T-cell (primary cell): ENCODE data around the gene MPC2. TPM values are rescaled to one million over a fixed set of nuclear protein-coding genes. Genes with fewer than 3 reads are reported as not detected.
A peak's percentile ranks its signal among the peaks of the same experiment; 100 is the strongest.
"Not testable (repeated sequence)": the region's sequence is repeated elsewhere in the genome, so short reads cannot be mapped to it uniquely, and the experiment has no call there.

Experiments used
- ATAC-seq, 4 experiments: fragments of 200-7000 bp in 3 of 4; fragments of 150-1000 bp in 1 of 4; cut with Tn5 transposase; replicated peaks in 1 of 4; 1 replicate in 3 of 4; 2 replicates in 1 of 4; pipeline ENCODE4 v1.10.0; 2021; ENCODE audit warnings: moderate library complexity in 3 of 4, mild to moderate bottlenecking in 2 of 4, moderate number of reproducible peaks in 1 of 4
- CTCF ChIA-PET, 2 donors: fragments of 300-600 bp; sonication (Branson Sonifier 250); formaldehyde crosslinking; loops; one replicate each; lab custom pipeline; 2022; ENCODE audit warnings: antibody characterized with exemption in 2 of 2; lab: Charles Lee
- POLR2A ChIA-PET, 2 donors: fragments of 300-600 bp; sonication (Branson Sonifier 250); formaldehyde crosslinking; loops; one replicate each; lab custom pipeline; 2022; ENCODE audit warnings: antibody characterized with exemption in 2 of 2; lab: Charles Lee
- DNase-seq, 35 experiments: peaks; one replicate each; pipeline versions ENCODE4 v3.0.0 to v3.0.0-alpha.2; 2013 to 2023
- H3K27ac ChIP-seq: one replicate; pipeline ENCODE4 v1.5.1; 2013; ENCODE audit warnings: low read length
- H3K27me3 ChIP-seq, 2 experiments: replicated peaks in 1 of 2; 1 replicate in 1 of 2; 2 replicates in 1 of 2; pipeline versions ENCODE4 v1.6.1 to v1.7.0; 2013; ENCODE audit warnings: low read length in 1 of 2, mixed read lengths in 1 of 2; ENCODE audit not compliant: control insufficient read depth in 2 of 2, insufficient read depth in 2 of 2; ENCODE audit errors: extremely low read depth in 1 of 2
- H3K36me3 ChIP-seq, 2 donors: 1 replicate in 1 of 2; 2 replicates in 1 of 2; pipeline versions ENCODE4 v1.6.1 to v1.7.0; 2013; ENCODE audit warnings: low read length in 1 of 2; ENCODE audit not compliant: control insufficient read depth in 2 of 2, insufficient read depth in 1 of 2; ENCODE audit errors: extremely low read depth in 1 of 2
- H3K4me1 ChIP-seq, 2 experiments: 1 replicate in 1 of 2; 2 replicates in 1 of 2; pipeline versions ENCODE4 v1.6.1 to v1.7.0; 2013; ENCODE audit warnings: low read length in 2 of 2, mixed read lengths in 1 of 2; ENCODE audit not compliant: insufficient read depth in 2 of 2, control insufficient read depth in 1 of 2; ENCODE audit errors: extremely low read depth in 1 of 2
- H3K4me3 ChIP-seq, 2 donors: 1 replicate in 1 of 2; 2 replicates in 1 of 2; pipeline versions ENCODE4 v1.5.1 to v1.7.0; 2013; ENCODE audit warnings: mild to moderate bottlenecking in 2 of 2, low read length in 1 of 2, moderate library complexity in 1 of 2; ENCODE audit not compliant: control insufficient read depth in 1 of 2; ENCODE audit errors: extremely low read depth in 1 of 2
- H3K9me3 ChIP-seq: 2 replicates; pipeline ENCODE4 v1.7.0; 2013
- H3K27ac Mint-ChIP-seq, 2 donors: one replicate each; pipeline ENCODE4 v1.8.0; 2020 to 2021; ENCODE audit warnings: mild to moderate bottlenecking in 2 of 2, mixed read lengths in 2 of 2
- H3K27me3 Mint-ChIP-seq, 2 donors: one replicate each; pipeline ENCODE4 v1.8.0; 2021 to 2022; ENCODE audit warnings: mixed read lengths in 2 of 2
- H3K36me3 Mint-ChIP-seq: one replicate; pipeline ENCODE4 v1.8.0; 2021; ENCODE audit warnings: mixed read lengths
- H3K4me1 Mint-ChIP-seq, 3 donors: one replicate each; pipeline ENCODE4 v1.8.0; 2020 to 2022; ENCODE audit warnings: mixed read lengths in 3 of 3, mild to moderate bottlenecking in 1 of 3
- H3K4me3 Mint-ChIP-seq, 3 donors: one replicate each; pipeline ENCODE4 v1.8.0; 2020 to 2022; ENCODE audit warnings: mild to moderate bottlenecking in 3 of 3, mixed read lengths in 3 of 3, moderate library complexity in 3 of 3
- H3K9me3 Mint-ChIP-seq, 3 donors: one replicate each; pipeline ENCODE4 v1.8.0; 2020 to 2022; ENCODE audit warnings: mixed read lengths in 3 of 3
- WGBS: methylation state at CpG from one replicate; pipeline ENCODE4 v1.1.5; 2013; ENCODE audit warnings: missing lambda C conversion rate; ENCODE audit not compliant: insufficient coverage; 5-methylcytosine and 5-hydroxymethylcytosine counted together
- total RNA-seq, 35 experiments: library from RNA in 6 of 35; stranded (reverse) in 6 of 35; fragments of 120-200 nt in 1 of 35; gene quantifications; one replicate each; pipeline versions ENCODE4 v1.2.1 to v1.2.4 and lab custom pipeline; 2013 to 2026

Gene MPC2
- total RNA-seq, 5 donors from 2014 or later (not counting 1 experiment from before 2014, with no cell fraction given): 29.6 to 36.0 (median 33.1) TPM

- H3K4me1 Mint-ChIP-seq: no peaks in the 10 kb centered on the region
- ATAC-seq: no peak
- ChIA-PET CTCF (no interaction called here), POLR2A (no interaction called here)
- no peaks in the 10 kb centered on the region for H3K9me3 Mint-ChIP-seq
- no peak overlapping the region for H3K27ac Mint-ChIP-seq
- DNase-seq: no peak
- no peaks in the 10 kb centered on the region for H3K36me3 Mint-ChIP-seq
- H3K27me3 ChIP-seq: peaks cover 0 to 2% of the 10 kb centered on the region in 2 experiments
- WGBS: no CpG with 5 or more reads among the region's 1 CpG
- H3K4me3 Mint-ChIP-seq: no peak overlapping the region
- no peak overlapping the region for H3K27ac ChIP-seq
- H3K4me1 ChIP-seq: no peaks in the 10 kb centered on the region
- no peaks in the 10 kb centered on the region for H3K27me3 Mint-ChIP-seq
- no peak overlapping the region for H3K4me3 ChIP-seq
- H3K9me3 ChIP-seq: no peaks in the 10 kb centered on the region
- no peaks in the 10 kb centered on the region for H3K36me3 ChIP-seq
Observed at GRCh38 chr1:167879508-167879907, 57.4 kb downstream of the MPC2 start.

- no peak for ATAC-seq
- DNase-seq: peak in 1 of 35 experiments; percentile 5
- H3K4me1 Mint-ChIP-seq: no peaks in the 10 kb centered on the region
- Histone ChIP-seq H3K27ac (no peak overlapping the region), H3K36me3 (no peaks in the 10 kb centered on the region), H3K4me1 (no peaks in the 10 kb centered on the region), H3K4me3 (no peak overlapping the region), H3K9me3 (no peaks in the 10 kb centered on the region), H3K27me3 (peaks cover 0 to 2% of the 10 kb centered on the region in 2 experiments)
- no peak overlapping the region for H3K4me3 Mint-ChIP-seq
- no peaks in the 10 kb centered on the region for H3K27me3 Mint-ChIP-seq
- no peak overlapping the region for H3K27ac Mint-ChIP-seq
- ChIA-PET POLR2A (no interaction called here), CTCF (no interaction called here)
- no peaks in the 10 kb centered on the region for H3K36me3 Mint-ChIP-seq
- WGBS: 100% methylated on average over 4 of the region's 7 CpGs
- H3K9me3 Mint-ChIP-seq: no peaks in the 10 kb centered on the region
Observed at GRCh38 chr1:167878372-167879160, 58.3 kb downstream of the MPC2 start.

- H3K4me1 ChIP-seq: no peaks in the 10 kb centered on the region
- Mint-ChIP-seq H3K27ac (no peak overlapping the region), H3K27me3 (no peaks in the 10 kb centered on the region), H3K36me3 (no peaks in the 10 kb centered on the region), H3K4me1 (no peaks in the 10 kb centered on the region), H3K4me3 (no peak overlapping the region), H3K9me3 (no peaks in the 10 kb centered on the region)
- no peak overlapping the region for H3K27ac ChIP-seq
- H3K9me3 ChIP-seq: no peaks in the 10 kb centered on the region
- DNase-seq (no peak), ATAC-seq (no peak)
- CTCF ChIA-PET: no interaction called here
- no peak overlapping the region for H3K4me3 ChIP-seq
- WGBS: no CpG with 5 or more reads among the region's 3 CpGs
- peaks cover 0 to 2% of the 10 kb centered on the region in 2 experiments for H3K27me3 ChIP-seq
- no peaks in the 10 kb centered on the region for H3K36me3 ChIP-seq
- POLR2A ChIA-PET: no interaction called here
Observed at GRCh38 chr1:167876597-167877175, 60.2 kb downstream of the MPC2 start.

GRCh38 chr1:167871331-167871730, 65.5 kb downstream of the MPC2 start:
- ChIA-PET POLR2A (interaction anchor here in 1 of 2 donors (0.6 kb wide), 1 partner anchor 33 kb away, joined by 13 read pairs; no protein-coding TSS in a partner anchor), CTCF (interaction anchor here in 1 of 2 donors (0.6 kb wide), 1 partner anchor 614 kb away, joined by 4 read pairs; no protein-coding TSS in a partner anchor)
- no peaks in the 10 kb centered on the region for H3K27me3 Mint-ChIP-seq
- ATAC-seq: no peak
- H3K4me1 Mint-ChIP-seq: no peaks in the 10 kb centered on the region
- no peaks in the 10 kb centered on the region for H3K27me3 ChIP-seq
- H3K36me3 Mint-ChIP-seq: no peaks in the 10 kb centered on the region
- H3K9me3 ChIP-seq: no peaks in the 10 kb centered on the region
- no peak overlapping the region for H3K27ac ChIP-seq
- H3K4me1 ChIP-seq: no peaks in the 10 kb centered on the region
- no peak overlapping the region for H3K4me3 Mint-ChIP-seq
- H3K27ac Mint-ChIP-seq: no peak overlapping the region
- no peak overlapping the region for H3K4me3 ChIP-seq
- H3K9me3 Mint-ChIP-seq: no peaks in the 10 kb centered on the region
- no peak for DNase-seq
- no peaks in the 10 kb centered on the region for H3K36me3 ChIP-seq

GRCh38 chr1:167869157-167870001, 67.5 kb downstream of the MPC2 start:
- H3K4me3 Mint-ChIP-seq, H3K27me3 Mint-ChIP-seq, POLR2A ChIA-PET, H3K36me3 Mint-ChIP-seq, H3K9me3 Mint-ChIP-seq, H3K4me1 ChIP-seq, H3K4me3 ChIP-seq, H3K27ac ChIP-seq, DNase-seq, H3K27ac Mint-ChIP-seq, ATAC-seq, H3K9me3 ChIP-seq, H3K27me3 ChIP-seq, H3K4me1 Mint-ChIP-seq, H3K36me3 ChIP-seq: not testable (repeated sequence)
- 88% methylated on average over 5 of the region's 16 CpGs for WGBS
- CTCF ChIA-PET: interaction anchor here in 1 of 2 donors (0.5 kb wide), 1 partner anchor 1446 kb away, joined by 3 read pairs; no protein-coding TSS in a partner anchor

GRCh38 chr1:167866739-167867414, 70.0 kb downstream of the MPC2 start:
- POLR2A ChIA-PET: interaction anchor here in 1 of 2 donors (0.7 kb wide), 1 partner anchor 1364 kb away, joined by 6 read pairs; no protein-coding TSS in a partner anchor
- ATAC-seq, H3K27ac Mint-ChIP-seq, H3K4me1 ChIP-seq, H3K36me3 ChIP-seq, H3K4me1 Mint-ChIP-seq, H3K27me3 Mint-ChIP-seq, DNase-seq, H3K27ac ChIP-seq, H3K9me3 Mint-ChIP-seq, H3K9me3 ChIP-seq, H3K36me3 Mint-ChIP-seq, H3K4me3 ChIP-seq, H3K27me3 ChIP-seq, CTCF ChIA-PET, H3K4me3 Mint-ChIP-seq: not testable (repeated sequence)
- no CpG with 5 or more reads among the region's 8 CpGs for WGBS
